Peyer's patch (tissue), 4 donors: ENCODE measurements around the gene CCDC85C. TPM values are rescaled to one million over a fixed set of nuclear protein-coding genes. Genes with fewer than 3 reads are reported as not detected.

Experiments used
- DNase-seq, 3 donors: peaks; one replicate each; pipeline ENCODE4 v3.0.0-alpha.2; 2017 to 2019
- H3K27ac ChIP-seq, 4 donors: fragments of 200-600 bp; sonication (generic); one replicate each; pipeline ENCODE4 v1.5.1; 2016 to 2019
- H3K27me3 ChIP-seq, 2 donors: fragments of 200-600 bp; sonication (generic); one replicate each; pipeline ENCODE4 v1.5.1; 2019
- H3K36me3 ChIP-seq, 3 donors: fragments of 200-600 bp; sonication (generic); one replicate each; pipeline ENCODE4 v1.5.1; 2016 to 2019
- H3K4me1 ChIP-seq, 4 donors: fragments of 200-600 bp; sonication (generic); one replicate each; pipeline ENCODE4 v1.5.1; 2016 to 2019
- H3K4me3 ChIP-seq, 4 donors: fragments of 200-600 bp; sonication (generic); 1 replicate in 3 of 4; 2 replicates in 1 of 4; pipeline ENCODE4 v1.5.1; 2016 to 2019; ENCODE audit warnings: mild to moderate bottlenecking in 1 of 4
- H3K9me3 ChIP-seq, 4 donors: fragments of 200-600 bp; sonication (generic); one replicate each; pipeline ENCODE4 v1.5.1; 2016 to 2019; ENCODE audit warnings: mild to moderate bottlenecking in 1 of 4
- CTCF ChIP-seq, 6 experiments: fragments of 450-650 bp in 4 of 6; fragments of 200-600 bp in 2 of 6; sonication (generic) in 1 of 6; IDR thresholded peaks; one replicate each; pipeline ENCODE4 v1.5.1; 2017 to 2019; ENCODE audit warnings: antibody characterized with exemption in 6 of 6, mild to moderate bottlenecking in 3 of 6, moderate library complexity in 1 of 6
- POLR2A ChIP-seq, 2 donors: fragments of 450-650 bp; IDR thresholded peaks; one replicate each; pipeline ENCODE4 v1.5.1; 2017; ENCODE audit warnings: antibody characterized with exemption in 2 of 2, mild to moderate bottlenecking in 2 of 2, moderate library complexity in 2 of 2
- total RNA-seq, 4 donors: library from RNA; depleted of rRNA; stranded (reverse); fragments of >200 nt; gene quantifications; one replicate each; pipeline ENCODE4 v1.1.0, GENCODE V29; 2016

CCDC85C gene
- total RNA-seq, 4 donors from 2014 or later: 19.8 to 98.1 (median 78.8) TPM

DNA sequence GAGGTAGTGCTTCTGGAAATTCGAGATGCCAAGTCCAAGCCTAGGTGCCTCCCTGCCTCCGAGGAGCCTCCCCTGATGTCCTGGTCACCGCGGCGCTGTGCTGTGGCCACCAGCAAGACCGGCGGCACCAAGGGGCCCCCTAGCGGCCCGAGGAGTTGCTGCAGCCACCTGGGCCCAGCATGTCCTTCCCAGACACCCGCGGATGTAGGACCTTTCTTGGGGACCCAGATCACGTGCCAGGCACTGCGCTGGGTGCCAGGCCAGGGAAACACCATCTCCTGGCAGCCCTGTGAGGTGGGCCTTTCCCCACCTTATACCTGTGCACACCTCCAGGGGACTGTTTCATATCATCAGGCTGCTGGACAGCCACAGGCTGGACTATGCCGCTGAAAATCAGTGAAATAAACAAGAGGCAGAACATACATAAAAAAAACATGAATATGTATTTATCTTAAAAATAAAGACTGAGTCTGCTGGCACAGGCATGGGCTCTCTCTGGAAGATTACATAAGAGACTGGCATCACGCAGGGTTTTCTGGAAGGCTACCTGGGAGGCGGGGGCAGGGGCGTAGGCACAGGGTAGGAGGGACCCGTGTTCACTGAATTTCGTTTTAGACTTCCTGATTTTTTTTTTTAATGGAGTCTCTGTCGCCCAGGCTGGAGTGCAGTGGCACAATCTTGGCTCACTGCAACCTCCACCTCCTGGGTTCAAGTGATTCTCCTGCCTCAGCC lies 25.0 kb upstream of the CCDC85C start:
- Histone ChIP-seq H3K27me3 (no peaks in the 10 kb centered on the region), H3K27ac (no peak overlapping the region), H3K36me3 (no peaks in the 10 kb centered on the region), H3K4me1 (no peaks in the 10 kb centered on the region), H3K9me3 (no peaks in the 10 kb centered on the region), H3K4me3 (no peak overlapping the region)
- DNase-seq: peak; percentile 44 to 87 (median 86)
- TF ChIP-seq CTCF (IDR thresholded peaks at IDR 0.05) (peak; percentile 56 to 98 (median 94)), POLR2A (IDR thresholded peaks at IDR 0.05) (no peak)

DNA sequence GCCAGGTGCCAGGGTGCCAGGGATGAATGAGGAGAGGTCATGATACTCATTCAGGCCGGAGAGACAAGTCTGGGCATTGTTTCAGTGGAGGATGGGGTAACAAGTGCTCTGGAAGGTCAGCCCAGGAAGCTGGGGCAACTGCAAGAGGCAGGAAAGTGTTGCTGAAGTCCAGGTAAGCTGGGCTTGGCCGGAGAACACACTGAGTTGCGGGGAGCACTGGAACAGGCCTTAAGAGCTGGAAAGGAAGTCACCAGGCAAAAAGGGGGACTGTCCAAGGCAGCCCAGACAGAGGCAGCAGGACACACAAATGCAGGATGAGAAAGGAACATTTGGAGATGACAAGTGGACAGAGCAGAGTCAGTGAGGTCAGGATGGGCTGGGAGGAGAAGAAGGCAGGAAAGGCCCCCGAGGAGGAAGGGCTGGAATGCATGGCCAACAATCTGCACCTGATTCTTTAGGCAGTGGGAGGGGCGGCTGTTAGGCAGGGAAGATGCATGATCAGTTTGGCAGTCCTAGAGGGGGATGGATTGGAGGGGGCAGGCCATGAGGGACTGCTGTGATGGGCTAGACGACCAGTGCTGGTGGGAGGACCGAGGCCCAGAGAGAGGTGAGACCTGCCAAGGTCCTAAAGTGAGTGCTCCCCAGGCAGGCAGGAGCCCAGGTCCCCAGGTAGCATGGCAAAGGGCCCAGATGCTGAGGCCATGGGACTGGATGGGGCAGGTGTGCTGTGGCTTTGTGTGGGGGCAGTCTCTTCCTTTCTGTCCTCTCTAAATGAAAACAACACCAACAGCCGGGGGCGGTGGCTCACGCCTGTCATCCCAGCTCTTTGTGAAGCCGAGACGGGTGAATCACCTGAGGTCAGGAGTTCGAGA lies 23.7 kb upstream of the CCDC85C start:
- H3K4me1 ChIP-seq: no peaks in the 10 kb centered on the region
- no peaks in the 10 kb centered on the region for H3K36me3 ChIP-seq
- H3K4me3 ChIP-seq: no peak overlapping the region
- H3K9me3 ChIP-seq: no peaks in the 10 kb centered on the region
- H3K27me3 ChIP-seq: no peaks in the 10 kb centered on the region
- TF ChIP-seq CTCF (IDR thresholded peaks at IDR 0.05): no peak
- no peak for TF ChIP-seq POLR2A (IDR thresholded peaks at IDR 0.05)
- no peak for DNase-seq
- no peak overlapping the region for H3K27ac ChIP-seq

- Histone ChIP-seq H3K36me3 (no peaks in the 10 kb centered on the region), H3K27me3 (no peaks in the 10 kb centered on the region), H3K4me1 (no peaks in the 10 kb centered on the region), H3K9me3 (no peaks in the 10 kb centered on the region), H3K4me3 (no peak overlapping the region), H3K27ac (no peak overlapping the region)
- TF ChIP-seq POLR2A (IDR thresholded peaks at IDR 0.05): no peak
- no peak for TF ChIP-seq CTCF (IDR thresholded peaks at IDR 0.05)
- DNase-seq: no peak
Measured at GRCh38 chr14:99627100-99627499, 23.1 kb upstream of the CCDC85C start.

GRCh38 chr14:99626041-99626648 lies 22.1 kb upstream of the CCDC85C start:
- Histone ChIP-seq H3K27me3 (no peaks in the 10 kb centered on the region), H3K4me1 (no peaks in the 10 kb centered on the region), H3K27ac (no peak overlapping the region), H3K9me3 (no peaks in the 10 kb centered on the region), H3K36me3 (no peaks in the 10 kb centered on the region), H3K4me3 (no peak overlapping the region)
- DNase-seq: no peak
- no peak for TF ChIP-seq CTCF (IDR thresholded peaks at IDR 0.05)
- no peak for TF ChIP-seq POLR2A (IDR thresholded peaks at IDR 0.05)

DNA sequence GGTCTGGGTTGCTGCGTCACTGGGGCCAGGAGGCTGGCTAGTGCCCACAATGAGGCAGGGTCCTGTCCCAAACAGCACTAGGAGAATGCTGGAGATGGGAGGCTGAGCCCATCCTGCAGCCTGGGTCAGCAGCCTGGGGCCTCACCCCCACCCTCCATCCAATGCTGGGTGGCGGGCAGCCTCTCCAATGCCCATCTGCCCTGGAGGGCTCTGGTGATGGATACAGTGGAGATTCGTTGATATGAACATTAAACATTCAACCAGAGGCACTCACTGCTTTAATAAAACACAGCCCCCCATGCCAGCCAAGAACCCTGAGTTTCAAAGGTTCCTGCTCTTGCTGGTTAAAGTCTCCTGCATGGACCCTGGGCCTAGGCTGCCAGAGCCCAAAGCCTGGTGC lies 21.5 kb upstream of the CCDC85C start:
- H3K4me1 ChIP-seq: no peaks in the 10 kb centered on the region
- no peak for DNase-seq
- H3K4me3 ChIP-seq: no peak overlapping the region
- H3K36me3 ChIP-seq: no peaks in the 10 kb centered on the region
- no peak for TF ChIP-seq POLR2A (IDR thresholded peaks at IDR 0.05)
- TF ChIP-seq CTCF (IDR thresholded peaks at IDR 0.05): no peak
- no peaks in the 10 kb centered on the region for H3K9me3 ChIP-seq
- H3K27me3 ChIP-seq: no peaks in the 10 kb centered on the region
- H3K27ac ChIP-seq: no peak overlapping the region
